Endothelial cell of umbilical vein (primary cell): Measurements from ENCODE around the gene MED12. TPM values are rescaled to one million over a fixed set of nuclear protein-coding genes. Genes with fewer than 3 reads are reported as not detected.

Experiments
- BruUV-seq: library from RNA; stranded (reverse); fragments of 400-500 nt; replicated peaks from 2 replicates; lab custom pipeline; 2021; lab: Mats Ljungman, UMichigan
- CTCF ChIA-PET: fragments of 300-600, 350-600 bp; sonication (Branson Sonifier 250); formaldehyde crosslinking; loops from one replicate; lab custom pipeline; 2021; ENCODE audit warnings: antibody characterized with exemption, inconsistent platforms; lab: Charles Lee
- POLR2A ChIA-PET: fragments of 300-600, 350-600 bp; sonication (Branson Sonifier 250); formaldehyde crosslinking; loops from one replicate; lab custom pipeline; 2021; ENCODE audit warnings: antibody characterized with exemption, inconsistent platforms; lab: Charles Lee
- DNase-seq: peaks from one replicate; pipeline ENCODE4 v3.0.0-alpha.2; 2011; ENCODE audit warnings: low read depth, low spot score
- FAIRE-seq: peaks from 2 replicates; lab custom pipeline; 2011; peaks lifted over from hg19 to GRCh38; lab: Jason Lieb, UNC
- H2AFZ ChIP-seq: 2 replicates; pipeline ENCODE4 v1.6.0; 2012; ENCODE audit warnings: low read depth, low read length, control low read depth, inconsistent platforms
- H3K27ac ChIP-seq: 2 replicates; pipeline ENCODE4 v1.5.1; 2011; ENCODE audit warnings: low read depth, mild to moderate bottlenecking, control low read depth, low read length, moderate library complexity; ENCODE audit not compliant: insufficient read depth
- H3K27me3 ChIP-seq, 2 experiments: 2 replicates each; pipeline versions ENCODE4 v1.6.0 to v1.6.1; 2011; ENCODE audit warnings: low read length in 2 of 2, mixed read lengths in 1 of 2; ENCODE audit not compliant: control insufficient read depth in 2 of 2, insufficient read depth in 2 of 2
- H3K36me3 ChIP-seq, 2 experiments: 2 replicates in 1 of 2; 3 replicates in 1 of 2; pipeline ENCODE4 v1.5.1; 2011; ENCODE audit warnings: low read length in 2 of 2, mild to moderate bottlenecking in 1 of 2, moderate library complexity in 1 of 2; ENCODE audit not compliant: control insufficient read depth in 2 of 2, insufficient read depth in 2 of 2; ENCODE audit errors: extremely low read depth in 1 of 2
- H3K4me1 ChIP-seq: 3 replicates; pipeline ENCODE4 v1.5.1; 2011; ENCODE audit warnings: mild to moderate bottlenecking, low read length; ENCODE audit not compliant: control insufficient read depth, insufficient read depth; ENCODE audit errors: extremely low read depth
- H3K4me2 ChIP-seq: 2 replicates; pipeline ENCODE4 v1.6.1; 2011; ENCODE audit warnings: low read length, control low read depth, mixed read lengths; ENCODE audit not compliant: insufficient read depth
- H3K4me3 ChIP-seq, 3 experiments: fragments of 200-600 bp in 1 of 3; sonication (generic), shearing (Covaris generic) in 1 of 3; replicated peaks in 1 of 3; 2 replicates each; pipeline ENCODE4 v1.5.1; 2011 to 2016; ENCODE audit warnings: control low read depth in 3 of 3, low read length in 3 of 3, mild to moderate bottlenecking in 2 of 3, inconsistent platforms in 1 of 3, low read depth in 1 of 3, moderate library complexity in 1 of 3; ENCODE audit not compliant: insufficient read depth in 1 of 3
- H3K79me2 ChIP-seq: 2 replicates; pipeline ENCODE4 v1.6.0; 2012; ENCODE audit warnings: low read length, inconsistent platforms; ENCODE audit not compliant: control insufficient read depth, insufficient read depth
- H3K9ac ChIP-seq: replicated peaks from 2 replicates; pipeline ENCODE3; 2011; ENCODE audit warnings: low read length, control low read depth; ENCODE audit not compliant: insufficient read depth; ENCODE audit errors: extremely low read depth
- H3K9me1 ChIP-seq: replicated peaks from 3 replicates; pipeline ENCODE4 v1.6.0; 2011; ENCODE audit warnings: mild to moderate bottlenecking, low read length; ENCODE audit not compliant: control insufficient read depth, insufficient read depth; ENCODE audit errors: extremely low read depth
- H3K9me3 ChIP-seq: replicated peaks from 2 replicates; pipeline ENCODE4 v1.5.1; 2012; ENCODE audit warnings: low read length, inconsistent platforms; ENCODE audit not compliant: control insufficient read depth, insufficient read depth
- H4K20me1 ChIP-seq: replicated peaks from 2 replicates; pipeline ENCODE3; 2011; ENCODE audit warnings: mild to moderate bottlenecking, low read length; ENCODE audit not compliant: control insufficient read depth, insufficient read depth; ENCODE audit errors: extremely low read depth
- EZH2 ChIP-seq: IDR thresholded peaks from 2 replicates; pipeline ENCODE4 v1.6.1; 2012; ENCODE audit warnings: borderline replicate concordance, low read depth, mild to moderate bottlenecking, moderate library complexity, low read length, inconsistent platforms; ENCODE audit not compliant: severe bottlenecking
- FOS ChIP-seq: IDR thresholded peaks from 2 replicates; pipeline ENCODE4 v1.6.1; 2011; ENCODE audit warnings: mild to moderate bottlenecking, low read length, moderate library complexity, borderline replicate concordance; ENCODE audit not compliant: insufficient read depth
- GATA2 ChIP-seq: IDR thresholded peaks from 2 replicates; pipeline ENCODE4 v1.7.0; 2011; ENCODE audit warnings: low read depth, mild to moderate bottlenecking, moderate library complexity, mixed read lengths, low read length; ENCODE audit not compliant: insufficient read length, insufficient read depth
- JUN ChIP-seq: IDR thresholded peaks from 2 replicates; pipeline ENCODE4 v1.6.1; 2011; ENCODE audit warnings: borderline replicate concordance, low read depth; ENCODE audit not compliant: insufficient read length, insufficient read depth
- MYC ChIP-seq: IDR thresholded peaks from one replicate; pipeline ENCODE4 v1.6.1; 2011; ENCODE audit warnings: mild to moderate bottlenecking, low read depth, low read length
- POLR2A ChIP-seq: IDR thresholded peaks from 2 replicates; pipeline ENCODE4 v1.6.1; 2012; ENCODE audit warnings: low read depth, mild to moderate bottlenecking, control low read depth, low read length
- POLR2AphosphoS5 ChIP-seq: IDR thresholded peaks from 2 replicates; pipeline ENCODE4 v1.6.1; 2012; ENCODE audit warnings: low read depth, mild to moderate bottlenecking, control low read depth, low read length, moderate library complexity; ENCODE audit not compliant: insufficient read depth
- dilution Hi-C: fragments of 300-500 bp; cut with MboI; formaldehyde crosslinking; loops from one replicate; pipeline ENCODE4 v1.15.0; 2019; ENCODE audit warnings: low sequenced_read_pairs; ENCODE audit not compliant: extremely low pct_ligation_motif_present
- intact Hi-C: fragments of 100-400 bp; cut with micrococcal nuclease; formaldehyde crosslinking; loops from one replicate; pipeline ENCODE4 v1.10.0; 2022
- polyA plus RNA-seq, 4 experiments: library from polyadenylated mRNA; depleted of rRNA in 3 of 4; stranded (reverse) in 3 of 4; unstranded in 1 of 4; fragments of >200 nt; gene quantifications; 2 replicates each; pipeline versions ENCODE4 v1.2.1 to v1.2.3, GENCODE V29; 2011 to 2012; ENCODE audit warnings: missing spikeins in 1 of 4
- total RNA-seq: library from RNA; stranded (reverse); gene quantifications from 2 replicates; pipeline ENCODE4 v1.2.3, GENCODE V29; 2021
- TF ChIP-seq, protein P1 (sequence below): IDR thresholded peaks from 2 replicates; pipeline ENCODE4 v1.6.1; 2011; ENCODE audit not compliant: insufficient read depth, insufficient read length
- TF ChIP-seq, protein P2 (sequence below), 2 donors: IDR thresholded peaks; 1 replicate in 1 of 2; 2 replicates in 1 of 2; pipeline ENCODE4 v1.5.1; 2011; ENCODE audit warnings: low read length in 2 of 2, mild to moderate bottlenecking in 2 of 2, moderate library complexity in 2 of 2, control low read depth in 1 of 2, inconsistent platforms in 1 of 2, low read depth in 1 of 2; ENCODE audit not compliant: insufficient read depth in 1 of 2; ENCODE audit errors: extremely low read depth in 1 of 2

MED12 gene
- total and polyA plus RNA-seq, 2 donors (not counting 3 experiments of a cell fraction or from before 2014, with no cell fraction given): 28.1 to 65.3 TPM

DNA sequence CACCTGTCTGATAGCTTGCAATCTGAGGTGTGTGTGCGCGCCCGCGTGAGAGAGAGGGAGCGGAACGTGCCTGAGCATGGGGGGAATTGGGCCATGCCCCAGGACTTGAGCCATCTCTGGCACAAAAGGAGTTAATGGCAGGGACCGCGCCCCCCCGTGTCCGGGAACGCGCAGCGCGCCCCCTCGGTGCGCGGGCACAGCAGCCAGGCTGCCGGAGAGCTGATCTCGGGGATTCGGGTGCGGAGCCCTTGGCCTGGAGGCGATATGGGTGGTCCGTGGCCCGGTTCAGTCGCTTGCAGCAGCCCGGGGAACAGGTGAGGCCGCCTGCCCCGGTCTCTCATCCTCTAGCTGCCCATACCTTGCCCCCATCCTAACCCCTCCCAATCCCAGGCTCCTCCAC is 26.3 kb downstream of the MED12 start, which contains the start of gene NLGN3:
Gene NLGN3, plus strand, starts transcription at position 191 of the 400 bp plus-strand sequence. CDS start 2,909 bp downstream, outside the sequence.
- H3K27me3 ChIP-seq: no peaks in the 10 kb centered on the region
- peaks cover 3% of the 10 kb centered on the region for H3K4me1 ChIP-seq
- no peaks in the 10 kb centered on the region for H3K9me1 ChIP-seq
- FAIRE-seq (no peak), DNase-seq (no peak)
- intact Hi-C loops (no loop called here), dilution Hi-C loops (no loop called here)
- no peaks in the 10 kb centered on the region for H3K79me2 ChIP-seq
- CTCF ChIA-PET: no interaction called here
- BruUV-seq: no TSS peak
- H3K36me3 ChIP-seq: peaks cover 0 to 8% of the 10 kb centered on the region in 2 experiments
- H4K20me1 ChIP-seq: no peaks in the 10 kb centered on the region
- no peak within 1 kb of the TSS for H2AFZ ChIP-seq
- POLR2A ChIA-PET: interaction anchor here (0.6 kb wide), 1 partner anchor 26 kb away, joined by 3 read pairs; the partner anchor contains the start of gene MED12
- H3K4me2 ChIP-seq: no peak within 1 kb of the TSS
- TF ChIP-seq POLR2AphosphoS5: peak; percentile 32
- TF ChIP-seq JUN: no peak
- no peaks in the 10 kb centered on the region for H3K9me3 ChIP-seq
- peak within 1 kb of the TSS in 1 of 3 experiments; percentile 20 for H3K4me3 ChIP-seq
- H3K9ac ChIP-seq: no peak within 1 kb of the TSS
- no peak within 1 kb of the TSS for H3K27ac ChIP-seq

DNA sequence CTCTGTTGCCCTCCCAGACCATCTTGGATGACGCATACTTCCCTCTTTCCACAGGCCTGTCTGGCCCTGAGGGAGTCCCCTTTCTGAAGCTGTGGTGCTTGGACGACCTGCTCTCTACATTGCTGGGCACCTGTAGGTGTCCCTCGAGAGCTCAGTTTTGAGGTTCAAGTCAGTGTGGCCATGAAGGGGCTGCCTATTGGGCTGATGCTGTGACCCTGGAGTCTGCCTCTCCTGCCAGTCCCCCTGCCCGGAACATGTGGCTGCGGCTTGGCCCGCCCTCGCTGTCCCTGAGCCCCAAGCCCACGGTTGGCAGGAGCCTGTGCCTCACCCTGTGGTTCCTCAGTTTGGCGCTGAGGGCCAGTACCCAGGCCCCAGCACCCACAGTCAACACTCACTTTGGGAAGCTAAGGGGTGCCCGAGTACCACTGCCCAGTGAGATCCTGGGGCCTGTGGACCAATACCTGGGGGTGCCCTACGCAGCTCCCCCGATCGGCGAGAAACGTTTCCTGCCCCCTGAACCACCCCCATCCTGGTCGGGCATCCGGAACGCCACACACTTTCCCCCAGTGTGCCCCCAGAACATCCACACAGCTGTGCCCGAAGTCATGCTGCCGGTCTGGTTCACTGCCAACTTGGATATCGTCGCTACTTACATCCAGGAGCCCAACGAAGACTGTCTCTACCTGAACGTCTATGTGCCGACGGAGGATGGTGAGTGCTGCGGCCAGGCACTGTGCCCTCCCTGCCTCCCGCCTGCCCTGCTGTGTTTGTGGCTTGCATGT is 29.3 kb downstream of the MED12 start:
- Histone ChIP-seq H3K9me3 (no peaks in the 10 kb centered on the region), H3K79me2 (no peaks in the 10 kb centered on the region), H3K27ac (no peak overlapping the region), H2AFZ (no peak overlapping the region), H3K9me1 (no peaks in the 10 kb centered on the region), H3K4me2 (no peak overlapping the region), H4K20me1 (no peaks in the 10 kb centered on the region), H3K27me3 (no peaks in the 10 kb centered on the region), H3K36me3 (no peaks in the 10 kb centered on the region), H3K9ac (no peak overlapping the region), H3K4me1 (peaks cover 3% of the 10 kb centered on the region), H3K4me3 (no peak overlapping the region)
- no TSS peak for BruUV-seq
- no peak for FAIRE-seq
- intact Hi-C loops (no loop called here), dilution Hi-C loops (no loop called here)
- ChIA-PET CTCF (no interaction called here), POLR2A (no interaction called here)
- TF ChIP-seq JUN: no peak
- TF ChIP-seq, protein P1, sequence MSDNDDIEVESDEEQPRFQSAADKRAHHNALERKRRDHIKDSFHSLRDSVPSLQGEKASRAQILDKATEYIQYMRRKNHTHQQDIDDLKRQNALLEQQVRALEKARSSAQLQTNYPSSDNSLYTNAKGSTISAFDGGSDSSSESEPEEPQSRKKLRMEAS: no peak
- TF ChIP-seq, protein P2, sequence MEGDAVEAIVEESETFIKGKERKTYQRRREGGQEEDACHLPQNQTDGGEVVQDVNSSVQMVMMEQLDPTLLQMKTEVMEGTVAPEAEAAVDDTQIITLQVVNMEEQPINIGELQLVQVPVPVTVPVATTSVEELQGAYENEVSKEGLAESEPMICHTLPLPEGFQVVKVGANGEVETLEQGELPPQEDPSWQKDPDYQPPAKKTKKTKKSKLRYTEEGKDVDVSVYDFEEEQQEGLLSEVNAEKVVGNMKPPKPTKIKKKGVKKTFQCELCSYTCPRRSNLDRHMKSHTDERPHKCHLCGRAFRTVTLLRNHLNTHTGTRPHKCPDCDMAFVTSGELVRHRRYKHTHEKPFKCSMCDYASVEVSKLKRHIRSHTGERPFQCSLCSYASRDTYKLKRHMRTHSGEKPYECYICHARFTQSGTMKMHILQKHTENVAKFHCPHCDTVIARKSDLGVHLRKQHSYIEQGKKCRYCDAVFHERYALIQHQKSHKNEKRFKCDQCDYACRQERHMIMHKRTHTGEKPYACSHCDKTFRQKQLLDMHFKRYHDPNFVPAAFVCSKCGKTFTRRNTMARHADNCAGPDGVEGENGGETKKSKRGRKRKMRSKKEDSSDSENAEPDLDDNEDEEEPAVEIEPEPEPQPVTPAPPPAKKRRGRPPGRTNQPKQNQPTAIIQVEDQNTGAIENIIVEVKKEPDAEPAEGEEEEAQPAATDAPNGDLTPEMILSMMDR (IDR thresholded peaks at IDR 0.05; ENCODE audit: extremely low read depth in 1 of 2, insufficient read depth in 1 of 2, low read depth in 1 of 2, low read length in 2 of 2): no peak
- no peak for TF ChIP-seq FOS
- no peak for TF ChIP-seq EZH2
- TF ChIP-seq GATA2: no peak
- no peak for TF ChIP-seq POLR2AphosphoS5
- TF ChIP-seq POLR2A: no peak
- no peak for TF ChIP-seq MYC
- DNase-seq: no peak
